GM18868 (cell line): ENCODE measurements around the gene SLC26A1.
"Not testable (repeated sequence)": the region's sequence is repeated elsewhere in the genome, so short reads cannot be mapped to it uniquely, and the experiment has no call there.

Experiments
- ATAC-seq: cut with Tn5 transposase; IDR thresholded peaks from one replicate; pipeline ENCODE4 v1.9.1; 2021; ENCODE audit warnings: mild to moderate bottlenecking, moderate library complexity; ENCODE audit not compliant: unreplicated experiment

Gene SLC26A1

GRCh38 chr4:955931-956381, 37.2 kb downstream of the SLC26A1 start:
- no peak for ATAC-seq

- no peak for ATAC-seq
These were observed 37.9 kb downstream of the SLC26A1 start for GRCh38 chr4:955161-955921.

- ATAC-seq = no peak
These were observed 38.8 kb downstream of the SLC26A1 start for GRCh38 chr4:954211-955020.

GRCh38 chr4:953574-953915, 39.7 kb downstream of the SLC26A1 start:
- ATAC-seq = no peak

- no peak for ATAC-seq
These were observed 40.2 kb downstream of the SLC26A1 start for GRCh38 chr4:952881-953573.

- ATAC-seq = no peak
These were observed 41.4 kb downstream of the SLC26A1 start for GRCh38 chr4:951594-952468.

- no peak for ATAC-seq
These were observed 42.0 kb downstream of the SLC26A1 start for GRCh38 chr4:951186-951585.

GRCh38 chr4:950136-951020, 42.8 kb downstream of the SLC26A1 start:
- ATAC-seq = no peak

- ATAC-seq = no peak
These were observed 43.5 kb downstream of the SLC26A1 start for GRCh38 chr4:949656-950055.

GRCh38 chr4:948936-949300, 44.3 kb downstream of the SLC26A1 start:
- no peak for ATAC-seq

- no peak for ATAC-seq
These were observed 44.9 kb downstream of the SLC26A1 start for GRCh38 chr4:948101-948935.

- no peak for ATAC-seq
These were observed 45.7 kb downstream of the SLC26A1 start for GRCh38 chr4:947491-947971.

GRCh38 chr4:946517-947471, 46.4 kb downstream of the SLC26A1 start:
- no peak for ATAC-seq

GRCh38 chr4:946103-946450, 47.1 kb downstream of the SLC26A1 start:
- ATAC-seq = no peak

GRCh38 chr4:945274-946102, 47.7 kb downstream of the SLC26A1 start:
- no peak for ATAC-seq

- not testable (repeated sequence) for ATAC-seq
These were observed 53.7 kb downstream of the SLC26A1 start for GRCh38 chr4:939508-939907.
